WTC11 (cell line): Measurements from ENCODE around the gene FBXO36. TPM values are rescaled to one million over a fixed set of nuclear protein-coding genes. Genes with fewer than 3 reads are reported as not detected.

Experiments
- ATAC-seq: fragments of 200-7000 bp; cut with Tn5 transposase; 2 replicates; pipeline ENCODE4 v1.10.0; 2021; ENCODE audit warnings: mild to moderate bottlenecking, moderate library complexity
- CTCF ChIA-PET: fragments of 300-600 bp; sonication (Branson Sonifier 250); formaldehyde crosslinking; loops from one replicate; lab custom pipeline; 2021; ENCODE audit warnings: antibody characterized with exemption; lab: Charles Lee
- POLR2A ChIA-PET: fragments of 350-600 bp; sonication (Branson Sonifier 250); formaldehyde crosslinking; loops from one replicate; lab custom pipeline; 2021; ENCODE audit warnings: antibody characterized with exemption; lab: Charles Lee
- DNase-seq: peaks from one replicate; pipeline ENCODE4 v3.0.0; 2021; ENCODE audit warnings: low spot score
- H3K27ac Mint-ChIP-seq: 2 replicates; pipeline ENCODE4 v1.8.0; 2021; ENCODE audit warnings: mixed read lengths
- H3K27me3 Mint-ChIP-seq: 2 replicates; pipeline ENCODE4 v1.8.0; 2021; ENCODE audit warnings: low read depth, mild to moderate bottlenecking, moderate library complexity, mixed read lengths
- H3K36me3 Mint-ChIP-seq: 2 replicates; pipeline ENCODE4 v1.8.0; 2021; ENCODE audit warnings: mixed read lengths
- H3K4me1 Mint-ChIP-seq: 2 replicates; pipeline ENCODE4 v1.8.0; 2022; ENCODE audit warnings: mixed read lengths
- H3K4me3 Mint-ChIP-seq: 2 replicates; pipeline ENCODE4 v1.8.0; 2021; ENCODE audit warnings: mild to moderate bottlenecking, moderate library complexity, mixed read lengths
- H3K9me3 Mint-ChIP-seq: 2 replicates; pipeline ENCODE4 v1.8.0; 2021; ENCODE audit warnings: mixed read lengths
- CBFB ChIP-seq: sonication (generic); formaldehyde crosslinking; IDR thresholded peaks from 2 replicates; pipeline ENCODE4 v1.8.1; 2022; ENCODE audit warnings: mild to moderate bottlenecking, low read depth, missing genetic modification reagents
- ETV6 ChIP-seq: sonication (generic); formaldehyde crosslinking; IDR thresholded peaks from 2 replicates; pipeline ENCODE4 v1.8.1; 2022; ENCODE audit warnings: mild to moderate bottlenecking, missing genetic modification reagents
- HMGA2 ChIP-seq: fragments of 250-450 bp; sonication (Bioruptor Pico); IDR thresholded peaks from 2 replicates; pipeline ENCODE4 v1.4.0; 2021; ENCODE audit warnings: mild to moderate bottlenecking, moderate library complexity
- MYBL2 ChIP-seq: sonication (generic); formaldehyde crosslinking; IDR thresholded peaks from 2 replicates; pipeline ENCODE4 v1.8.1; 2023; ENCODE audit warnings: mild to moderate bottlenecking, moderate library complexity, missing genetic modification reagents
- NFATC4 ChIP-seq: fragments of 250-450 bp; sonication (Bioruptor Pico); IDR thresholded peaks from 2 replicates; pipeline ENCODE4 v1.9.0; 2021; ENCODE audit warnings: mild to moderate bottlenecking
- NFYB ChIP-seq: sonication (generic); formaldehyde crosslinking; conservative IDR thresholded peaks from 2 replicates; pipeline ENCODE4 v1.8.0; 2022; ENCODE audit warnings: low read depth, missing genetic modification reagents
- NR2C2 ChIP-seq: sonication (generic); formaldehyde crosslinking; IDR thresholded peaks from 2 replicates; pipeline ENCODE4 v1.8.0; 2022; ENCODE audit warnings: mild to moderate bottlenecking, missing genetic modification reagents
- ZBTB21 ChIP-seq: sonication (generic); formaldehyde crosslinking; IDR thresholded peaks from 2 replicates; pipeline ENCODE4 v1.8.1; 2023; ENCODE audit warnings: mild to moderate bottlenecking, missing genetic modification reagents, borderline replicate concordance
- ZNF317 ChIP-seq: sonication (generic); formaldehyde crosslinking; IDR thresholded peaks from 2 replicates; pipeline ENCODE4 v1.8.1; 2023; ENCODE audit warnings: low read depth, mild to moderate bottlenecking, moderate library complexity, missing genetic modification reagents, borderline replicate concordance
- total RNA-seq: library from RNA; stranded (reverse); gene quantifications from 3 replicates; pipeline ENCODE4 v1.2.3, GENCODE V29; 2021
- TF ChIP-seq, protein P1 (sequence below): sonication (generic); formaldehyde crosslinking; IDR thresholded peaks from 2 replicates; pipeline ENCODE4 v1.8.1; 2022; ENCODE audit warnings: low read depth, missing genetic modification reagents, borderline replicate concordance
- TF ChIP-seq, protein P2 (sequence below): sonication (generic); formaldehyde crosslinking; conservative IDR thresholded peaks from 2 replicates; pipeline ENCODE4 v1.8.1; 2023; ENCODE audit warnings: mild to moderate bottlenecking, low read depth, missing genetic modification reagents, moderate library complexity
- TF ChIP-seq, protein P3 (sequence below): fragments of 250-450 bp; sonication (Bioruptor Pico); IDR thresholded peaks from 2 replicates; pipeline ENCODE4 v1.9.0; 2021; ENCODE audit warnings: mild to moderate bottlenecking, borderline replicate concordance
- TF ChIP-seq, protein P4 (sequence below): fragments of 250-450 bp; sonication (Bioruptor Pico); IDR thresholded peaks from 2 replicates; pipeline ENCODE4 v1.9.0; 2021; ENCODE audit warnings: moderate library complexity, mild to moderate bottlenecking, inconsistent platforms, borderline replicate concordance
- TF ChIP-seq, protein P5 (sequence below): sonication (generic); formaldehyde crosslinking; IDR thresholded peaks from 2 replicates; pipeline ENCODE4 v1.8.0; 2022; ENCODE audit warnings: mild to moderate bottlenecking, missing genetic modification reagents
- TF ChIP-seq, protein P6 (sequence below): sonication (generic); formaldehyde crosslinking; IDR thresholded peaks from 2 replicates; pipeline ENCODE4 v1.8.1; 2022; ENCODE audit warnings: missing genetic modification reagents, borderline replicate concordance
- TF ChIP-seq, protein P7 (sequence below): sonication (generic); formaldehyde crosslinking; IDR thresholded peaks from 2 replicates; pipeline ENCODE4 v1.8.0; 2022; ENCODE audit warnings: mild to moderate bottlenecking, missing genetic modification reagents
- TF ChIP-seq, protein P8 (sequence below): sonication (generic); formaldehyde crosslinking; IDR thresholded peaks from 2 replicates; pipeline ENCODE4 v1.8.0; 2023; ENCODE audit warnings: mild to moderate bottlenecking, missing genetic modification reagents
- TF ChIP-seq, protein P9 (sequence below): sonication (generic); formaldehyde crosslinking; IDR thresholded peaks from 2 replicates; pipeline ENCODE4 v1.8.0; 2022; ENCODE audit warnings: mild to moderate bottlenecking, missing genetic modification reagents

Gene FBXO36
- total RNA-seq, 1 experiment from 2014 or later = 5.3 TPM

DNA sequence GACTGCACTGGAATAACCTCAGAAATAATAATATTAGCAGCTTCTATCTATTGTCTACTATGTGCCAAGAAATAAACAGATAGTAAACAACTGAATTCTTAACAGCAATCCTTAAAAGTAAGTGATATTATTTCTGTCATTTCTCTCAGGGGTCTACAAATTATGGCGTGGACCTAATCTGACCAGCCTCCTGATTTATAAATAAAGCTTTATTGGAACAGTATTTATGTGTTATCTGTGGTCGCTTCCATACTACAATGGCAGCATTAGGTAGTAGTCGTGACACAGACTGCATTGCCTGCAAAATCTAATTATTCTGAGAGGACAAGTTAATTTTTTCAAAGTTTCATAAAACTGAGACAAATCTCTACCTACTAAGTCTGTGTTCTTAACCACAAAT lies 97.4 kb downstream of the FBXO36 start (continued):
- no peak for TF ChIP-seq ZNF317 (CRISPR knock-in tag)
- TF ChIP-seq ZBTB21 = no peak

DNA sequence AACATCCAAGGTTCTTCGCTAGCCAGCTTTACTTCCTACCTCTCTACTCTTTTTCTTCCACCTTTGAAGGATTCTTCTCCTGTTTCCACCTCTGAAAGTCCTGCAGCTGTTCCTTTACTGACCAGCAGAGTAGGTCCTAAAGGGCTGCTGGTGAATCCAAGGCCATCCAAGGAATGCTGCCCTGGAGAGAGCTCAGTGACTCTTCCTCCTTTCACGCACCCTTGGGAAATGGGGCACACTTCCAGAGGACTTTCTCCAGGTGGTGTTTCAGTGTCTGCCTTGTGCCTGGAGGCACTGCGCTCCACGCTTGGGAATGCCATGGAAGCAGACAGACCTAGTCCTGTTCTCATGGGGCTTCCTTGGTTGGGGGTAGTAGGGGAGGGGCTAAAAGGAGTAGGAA lies 101.0 kb downstream of the FBXO36 start:
- Mint-ChIP-seq H3K9me3 (no peaks in the 10 kb centered on the region), H3K36me3 (no peaks in the 10 kb centered on the region), H3K27me3 (no peaks in the 10 kb centered on the region), H3K4me3 (no peak overlapping the region)
- POLR2A ChIA-PET = no interaction called here
- DNase-seq = no peak
- ATAC-seq = peak; percentile 64
- TF ChIP-seq, protein P1, sequence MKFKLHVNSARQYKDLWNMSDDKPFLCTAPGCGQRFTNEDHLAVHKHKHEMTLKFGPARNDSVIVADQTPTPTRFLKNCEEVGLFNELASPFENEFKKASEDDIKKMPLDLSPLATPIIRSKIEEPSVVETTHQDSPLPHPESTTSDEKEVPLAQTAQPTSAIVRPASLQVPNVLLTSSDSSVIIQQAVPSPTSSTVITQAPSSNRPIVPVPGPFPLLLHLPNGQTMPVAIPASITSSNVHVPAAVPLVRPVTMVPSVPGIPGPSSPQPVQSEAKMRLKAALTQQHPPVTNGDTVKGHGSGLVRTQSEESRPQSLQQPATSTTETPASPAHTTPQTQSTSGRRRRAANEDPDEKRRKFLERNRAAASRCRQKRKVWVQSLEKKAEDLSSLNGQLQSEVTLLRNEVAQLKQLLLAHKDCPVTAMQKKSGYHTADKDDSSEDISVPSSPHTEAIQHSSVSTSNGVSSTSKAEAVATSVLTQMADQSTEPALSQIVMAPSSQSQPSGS = no peak
- TF ChIP-seq MYBL2 (CRISPR knock-in tag) (no peak), NR2C2 (CRISPR knock-in tag) (no peak), CBFB (CRISPR knock-in tag) (no peak), ETV6 (no peak), HMGA2 (no peak), NFATC4 (no peak), NFYB (CRISPR knock-in tag) (no peak)
- TF ChIP-seq, protein P2, sequence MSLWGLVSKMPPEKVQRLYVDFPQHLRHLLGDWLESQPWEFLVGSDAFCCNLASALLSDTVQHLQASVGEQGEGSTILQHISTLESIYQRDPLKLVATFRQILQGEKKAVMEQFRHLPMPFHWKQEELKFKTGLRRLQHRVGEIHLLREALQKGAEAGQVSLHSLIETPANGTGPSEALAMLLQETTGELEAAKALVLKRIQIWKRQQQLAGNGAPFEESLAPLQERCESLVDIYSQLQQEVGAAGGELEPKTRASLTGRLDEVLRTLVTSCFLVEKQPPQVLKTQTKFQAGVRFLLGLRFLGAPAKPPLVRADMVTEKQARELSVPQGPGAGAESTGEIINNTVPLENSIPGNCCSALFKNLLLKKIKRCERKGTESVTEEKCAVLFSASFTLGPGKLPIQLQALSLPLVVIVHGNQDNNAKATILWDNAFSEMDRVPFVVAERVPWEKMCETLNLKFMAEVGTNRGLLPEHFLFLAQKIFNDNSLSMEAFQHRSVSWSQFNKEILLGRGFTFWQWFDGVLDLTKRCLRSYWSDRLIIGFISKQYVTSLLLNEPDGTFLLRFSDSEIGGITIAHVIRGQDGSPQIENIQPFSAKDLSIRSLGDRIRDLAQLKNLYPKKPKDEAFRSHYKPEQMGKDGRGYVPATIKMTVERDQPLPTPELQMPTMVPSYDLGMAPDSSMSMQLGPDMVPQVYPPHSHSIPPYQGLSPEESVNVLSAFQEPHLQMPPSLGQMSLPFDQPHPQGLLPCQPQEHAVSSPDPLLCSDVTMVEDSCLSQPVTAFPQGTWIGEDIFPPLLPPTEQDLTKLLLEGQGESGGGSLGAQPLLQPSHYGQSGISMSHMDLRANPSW (CRISPR knock-in tag) = no peak
- TF ChIP-seq, protein P3, sequence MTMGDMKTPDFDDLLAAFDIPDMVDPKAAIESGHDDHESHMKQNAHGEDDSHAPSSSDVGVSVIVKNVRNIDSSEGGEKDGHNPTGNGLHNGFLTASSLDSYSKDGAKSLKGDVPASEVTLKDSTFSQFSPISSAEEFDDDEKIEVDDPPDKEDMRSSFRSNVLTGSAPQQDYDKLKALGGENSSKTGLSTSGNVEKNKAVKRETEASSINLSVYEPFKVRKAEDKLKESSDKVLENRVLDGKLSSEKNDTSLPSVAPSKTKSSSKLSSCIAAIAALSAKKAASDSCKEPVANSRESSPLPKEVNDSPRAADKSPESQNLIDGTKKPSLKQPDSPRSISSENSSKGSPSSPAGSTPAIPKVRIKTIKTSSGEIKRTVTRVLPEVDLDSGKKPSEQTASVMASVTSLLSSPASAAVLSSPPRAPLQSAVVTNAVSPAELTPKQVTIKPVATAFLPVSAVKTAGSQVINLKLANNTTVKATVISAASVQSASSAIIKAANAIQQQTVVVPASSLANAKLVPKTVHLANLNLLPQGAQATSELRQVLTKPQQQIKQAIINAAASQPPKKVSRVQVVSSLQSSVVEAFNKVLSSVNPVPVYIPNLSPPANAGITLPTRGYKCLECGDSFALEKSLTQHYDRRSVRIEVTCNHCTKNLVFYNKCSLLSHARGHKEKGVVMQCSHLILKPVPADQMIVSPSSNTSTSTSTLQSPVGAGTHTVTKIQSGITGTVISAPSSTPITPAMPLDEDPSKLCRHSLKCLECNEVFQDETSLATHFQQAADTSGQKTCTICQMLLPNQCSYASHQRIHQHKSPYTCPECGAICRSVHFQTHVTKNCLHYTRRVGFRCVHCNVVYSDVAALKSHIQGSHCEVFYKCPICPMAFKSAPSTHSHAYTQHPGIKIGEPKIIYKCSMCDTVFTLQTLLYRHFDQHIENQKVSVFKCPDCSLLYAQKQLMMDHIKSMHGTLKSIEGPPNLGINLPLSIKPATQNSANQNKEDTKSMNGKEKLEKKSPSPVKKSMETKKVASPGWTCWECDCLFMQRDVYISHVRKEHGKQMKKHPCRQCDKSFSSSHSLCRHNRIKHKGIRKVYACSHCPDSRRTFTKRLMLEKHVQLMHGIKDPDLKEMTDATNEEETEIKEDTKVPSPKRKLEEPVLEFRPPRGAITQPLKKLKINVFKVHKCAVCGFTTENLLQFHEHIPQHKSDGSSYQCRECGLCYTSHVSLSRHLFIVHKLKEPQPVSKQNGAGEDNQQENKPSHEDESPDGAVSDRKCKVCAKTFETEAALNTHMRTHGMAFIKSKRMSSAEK (CRISPR knock-in tag) = no peak
- TF ChIP-seq, protein P4, sequence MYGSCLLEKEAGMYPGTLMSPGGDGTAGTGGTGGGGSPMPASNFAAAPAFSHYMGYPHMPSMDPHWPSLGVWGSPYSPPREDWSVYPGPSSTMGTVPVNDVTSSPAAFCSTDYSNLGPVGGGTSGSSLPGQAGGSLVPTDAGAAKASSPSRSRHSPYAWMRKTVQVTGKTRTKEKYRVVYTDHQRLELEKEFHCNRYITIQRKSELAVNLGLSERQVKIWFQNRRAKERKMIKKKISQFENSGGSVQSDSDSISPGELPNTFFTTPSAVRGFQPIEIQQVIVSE (CRISPR knock-in tag) = no peak
- TF ChIP-seq, protein P5, sequence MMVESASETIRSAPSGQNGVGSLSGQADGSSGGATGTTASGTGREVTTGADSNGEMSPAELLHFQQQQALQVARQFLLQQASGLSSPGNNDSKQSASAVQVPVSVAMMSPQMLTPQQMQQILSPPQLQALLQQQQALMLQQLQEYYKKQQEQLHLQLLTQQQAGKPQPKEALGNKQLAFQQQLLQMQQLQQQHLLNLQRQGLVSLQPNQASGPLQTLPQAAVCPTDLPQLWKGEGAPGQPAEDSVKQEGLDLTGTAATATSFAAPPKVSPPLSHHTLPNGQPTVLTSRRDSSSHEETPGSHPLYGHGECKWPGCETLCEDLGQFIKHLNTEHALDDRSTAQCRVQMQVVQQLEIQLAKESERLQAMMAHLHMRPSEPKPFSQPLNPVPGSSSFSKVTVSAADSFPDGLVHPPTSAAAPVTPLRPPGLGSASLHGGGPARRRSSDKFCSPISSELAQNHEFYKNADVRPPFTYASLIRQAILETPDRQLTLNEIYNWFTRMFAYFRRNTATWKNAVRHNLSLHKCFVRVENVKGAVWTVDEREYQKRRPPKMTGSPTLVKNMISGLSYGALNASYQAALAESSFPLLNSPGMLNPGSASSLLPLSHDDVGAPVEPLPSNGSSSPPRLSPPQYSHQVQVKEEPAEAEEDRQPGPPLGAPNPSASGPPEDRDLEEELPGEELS (CRISPR knock-in tag) = no peak
- TF ChIP-seq, protein P6, sequence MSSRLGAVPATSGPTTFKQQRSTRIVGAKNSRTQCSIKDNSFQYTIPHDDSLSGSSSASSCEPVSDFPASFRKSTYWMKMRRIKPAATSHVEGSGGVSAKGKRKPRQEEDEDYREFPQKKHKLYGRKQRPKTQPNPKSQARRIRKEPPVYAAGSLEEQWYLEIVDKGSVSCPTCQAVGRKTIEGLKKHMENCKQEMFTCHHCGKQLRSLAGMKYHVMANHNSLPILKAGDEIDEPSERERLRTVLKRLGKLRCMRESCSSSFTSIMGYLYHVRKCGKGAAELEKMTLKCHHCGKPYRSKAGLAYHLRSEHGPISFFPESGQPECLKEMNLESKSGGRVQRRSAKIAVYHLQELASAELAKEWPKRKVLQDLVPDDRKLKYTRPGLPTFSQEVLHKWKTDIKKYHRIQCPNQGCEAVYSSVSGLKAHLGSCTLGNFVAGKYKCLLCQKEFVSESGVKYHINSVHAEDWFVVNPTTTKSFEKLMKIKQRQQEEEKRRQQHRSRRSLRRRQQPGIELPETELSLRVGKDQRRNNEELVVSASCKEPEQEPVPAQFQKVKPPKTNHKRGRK = no peak
- TF ChIP-seq, protein P7, sequence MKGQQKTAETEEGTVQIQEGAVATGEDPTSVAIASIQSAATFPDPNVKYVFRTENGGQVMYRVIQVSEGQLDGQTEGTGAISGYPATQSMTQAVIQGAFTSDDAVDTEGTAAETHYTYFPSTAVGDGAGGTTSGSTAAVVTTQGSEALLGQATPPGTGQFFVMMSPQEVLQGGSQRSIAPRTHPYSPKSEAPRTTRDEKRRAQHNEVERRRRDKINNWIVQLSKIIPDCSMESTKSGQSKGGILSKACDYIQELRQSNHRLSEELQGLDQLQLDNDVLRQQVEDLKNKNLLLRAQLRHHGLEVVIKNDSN (CRISPR knock-in tag) = no peak
- TF ChIP-seq, protein P8, sequence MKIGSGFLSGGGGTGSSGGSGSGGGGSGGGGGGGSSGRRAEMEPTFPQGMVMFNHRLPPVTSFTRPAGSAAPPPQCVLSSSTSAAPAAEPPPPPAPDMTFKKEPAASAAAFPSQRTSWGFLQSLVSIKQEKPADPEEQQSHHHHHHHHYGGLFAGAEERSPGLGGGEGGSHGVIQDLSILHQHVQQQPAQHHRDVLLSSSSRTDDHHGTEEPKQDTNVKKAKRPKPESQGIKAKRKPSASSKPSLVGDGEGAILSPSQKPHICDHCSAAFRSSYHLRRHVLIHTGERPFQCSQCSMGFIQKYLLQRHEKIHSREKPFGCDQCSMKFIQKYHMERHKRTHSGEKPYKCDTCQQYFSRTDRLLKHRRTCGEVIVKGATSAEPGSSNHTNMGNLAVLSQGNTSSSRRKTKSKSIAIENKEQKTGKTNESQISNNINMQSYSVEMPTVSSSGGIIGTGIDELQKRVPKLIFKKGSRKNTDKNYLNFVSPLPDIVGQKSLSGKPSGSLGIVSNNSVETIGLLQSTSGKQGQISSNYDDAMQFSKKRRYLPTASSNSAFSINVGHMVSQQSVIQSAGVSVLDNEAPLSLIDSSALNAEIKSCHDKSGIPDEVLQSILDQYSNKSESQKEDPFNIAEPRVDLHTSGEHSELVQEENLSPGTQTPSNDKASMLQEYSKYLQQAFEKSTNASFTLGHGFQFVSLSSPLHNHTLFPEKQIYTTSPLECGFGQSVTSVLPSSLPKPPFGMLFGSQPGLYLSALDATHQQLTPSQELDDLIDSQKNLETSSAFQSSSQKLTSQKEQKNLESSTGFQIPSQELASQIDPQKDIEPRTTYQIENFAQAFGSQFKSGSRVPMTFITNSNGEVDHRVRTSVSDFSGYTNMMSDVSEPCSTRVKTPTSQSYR (CRISPR knock-in tag) = no peak
- TF ChIP-seq, protein P9, sequence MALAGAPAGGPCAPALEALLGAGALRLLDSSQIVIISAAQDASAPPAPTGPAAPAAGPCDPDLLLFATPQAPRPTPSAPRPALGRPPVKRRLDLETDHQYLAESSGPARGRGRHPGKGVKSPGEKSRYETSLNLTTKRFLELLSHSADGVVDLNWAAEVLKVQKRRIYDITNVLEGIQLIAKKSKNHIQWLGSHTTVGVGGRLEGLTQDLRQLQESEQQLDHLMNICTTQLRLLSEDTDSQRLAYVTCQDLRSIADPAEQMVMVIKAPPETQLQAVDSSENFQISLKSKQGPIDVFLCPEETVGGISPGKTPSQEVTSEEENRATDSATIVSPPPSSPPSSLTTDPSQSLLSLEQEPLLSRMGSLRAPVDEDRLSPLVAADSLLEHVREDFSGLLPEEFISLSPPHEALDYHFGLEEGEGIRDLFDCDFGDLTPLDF (CRISPR knock-in tag) = no peak
- TF ChIP-seq, all 79 proteins: peak for 0
- Mint-ChIP-seq H3K4me1 (no peaks in the 10 kb centered on the region), H3K27ac (no peak overlapping the region)
- CTCF ChIA-PET = interaction anchor here (1.5 to 3.0 kb wide), 3 partner anchors 15 to 137 kb away, joined by 5 to 11 read pairs (median 5); no protein-coding TSS in a partner anchor
